H9 (cell line): ENCODE measurements around the gene BMPER. TPM values are rescaled to one million over a fixed set of nuclear protein-coding genes. Genes with fewer than 3 reads are reported as not detected.

ENCODE experiments used
- DNase-seq: peaks from one replicate; pipeline ENCODE4 v3.0.0-alpha.2; 2017
- H2AFZ ChIP-seq: one replicate; pipeline ENCODE4 v1.6.1; 2013; ENCODE audit warnings: mild to moderate bottlenecking, low read length, control low read depth, moderate library complexity
- H2AK5ac ChIP-seq: 2 replicates; pipeline ENCODE4 v1.6.1; 2013; ENCODE audit warnings: low read length, control low read depth, mixed read lengths; ENCODE audit not compliant: insufficient read length
- H2BK120ac ChIP-seq: one replicate; pipeline ENCODE4 v1.6.1; 2013; ENCODE audit warnings: low read depth, mild to moderate bottlenecking, low read length, control low read depth, inconsistent platforms; ENCODE audit not compliant: poor library complexity, severe bottlenecking
- H2BK12ac ChIP-seq: 2 replicates; pipeline ENCODE4 v1.6.1; 2013; ENCODE audit warnings: low read length, control low read depth, mixed read lengths, low read depth; ENCODE audit not compliant: insufficient read length
- H2BK15ac ChIP-seq: 2 replicates; pipeline ENCODE4 v1.6.1; 2013; ENCODE audit warnings: low read depth, low read length, control low read depth
- H2BK20ac ChIP-seq: one replicate; pipeline ENCODE4 v1.6.1; 2013; ENCODE audit warnings: low read depth, mild to moderate bottlenecking, low read length, control low read depth, inconsistent platforms; ENCODE audit not compliant: poor library complexity, severe bottlenecking
- H2BK5ac ChIP-seq: 2 replicates; pipeline ENCODE4 v1.6.1; 2013; ENCODE audit warnings: low read length, control low read depth, mixed read lengths; ENCODE audit not compliant: insufficient read length
- H3K14ac ChIP-seq: 2 replicates; pipeline ENCODE4 v1.6.1; 2013; ENCODE audit warnings: low read length, control low read depth; ENCODE audit not compliant: insufficient read depth
- H3K18ac ChIP-seq: 2 replicates; pipeline ENCODE4 v1.6.1; 2013; ENCODE audit warnings: low read depth, mild to moderate bottlenecking, mixed read lengths, low read length, control low read depth; ENCODE audit not compliant: insufficient read length
- H3K23ac ChIP-seq: 2 replicates; pipeline ENCODE4 v1.6.1; 2013; ENCODE audit warnings: low read length, control low read depth, mixed read lengths, low read depth; ENCODE audit not compliant: insufficient read length
- H3K23me2 ChIP-seq: 2 replicates; pipeline ENCODE4 v1.6.1; 2013; ENCODE audit warnings: low read depth, mild to moderate bottlenecking, mixed read lengths, low read length, control low read depth; ENCODE audit not compliant: insufficient read length, poor library complexity, severe bottlenecking
- H3K27ac ChIP-seq: 2 replicates; pipeline ENCODE4 v1.5.1; 2013; ENCODE audit warnings: low read length, control low read depth, mixed read lengths, low read depth; ENCODE audit not compliant: insufficient read length
- H3K27me3 ChIP-seq: 2 replicates; pipeline ENCODE4 v1.6.1; 2013; ENCODE audit warnings: low read length, control low read depth, inconsistent platforms; ENCODE audit not compliant: insufficient read depth
- H3K4ac ChIP-seq: 2 replicates; pipeline ENCODE4 v1.6.1; 2013; ENCODE audit warnings: low read depth, mild to moderate bottlenecking, control low read depth, inconsistent platforms, low read length, moderate library complexity
- H3K4me1 ChIP-seq: 2 replicates; pipeline ENCODE4 v1.6.1; 2013; ENCODE audit warnings: low read length, control low read depth, inconsistent platforms; ENCODE audit not compliant: insufficient read depth
- H3K4me2 ChIP-seq: 2 replicates; pipeline ENCODE4 v1.6.1; 2013; ENCODE audit warnings: low read length, control low read depth, mixed read lengths; ENCODE audit not compliant: insufficient read length, insufficient read depth
- H3K56ac ChIP-seq: 2 replicates; pipeline ENCODE4 v1.6.1; 2013; ENCODE audit warnings: low read depth, mild to moderate bottlenecking, mixed read lengths, low read length, control low read depth; ENCODE audit not compliant: insufficient read length
- H3K79me1 ChIP-seq: 2 replicates; pipeline ENCODE4 v1.6.1; 2013; ENCODE audit warnings: low read depth, mild to moderate bottlenecking, moderate library complexity, low read length, control low read depth, inconsistent platforms; ENCODE audit not compliant: insufficient read depth, poor library complexity, severe bottlenecking
- H3K79me2 ChIP-seq: 2 replicates; pipeline ENCODE4 v1.6.1; 2013; ENCODE audit warnings: low read length, control low read depth, inconsistent platforms; ENCODE audit not compliant: insufficient read depth
- H3K9ac ChIP-seq: 2 replicates; pipeline ENCODE4 v1.6.1; 2013; ENCODE audit warnings: low read length, control low read depth, mixed read lengths; ENCODE audit not compliant: insufficient read length; ENCODE audit errors: extremely low read depth
- H3K9me3 ChIP-seq: one replicate; pipeline ENCODE4 v1.6.1; 2013; ENCODE audit warnings: low read depth, low read length, inconsistent platforms; ENCODE audit not compliant: control insufficient read depth
- H3T11ph ChIP-seq: one replicate; pipeline ENCODE4 v1.6.1; 2013; ENCODE audit warnings: mild to moderate bottlenecking, low read length, control low read depth, inconsistent platforms
- H4K20me1 ChIP-seq: one replicate; pipeline ENCODE4 v1.6.1; 2013; ENCODE audit not compliant: control insufficient read depth, insufficient read length, insufficient read depth
- H4K5ac ChIP-seq: 2 replicates; pipeline ENCODE4 v1.6.1; 2013; ENCODE audit warnings: low read depth, mild to moderate bottlenecking, mixed read lengths, low read length, control low read depth; ENCODE audit not compliant: insufficient read length
- H4K8ac ChIP-seq: replicated peaks from 2 replicates; pipeline ENCODE4 v1.6.1; 2013; ENCODE audit warnings: low read length, control low read depth, mixed read lengths, low read depth; ENCODE audit not compliant: insufficient read length
- H4K91ac ChIP-seq: 2 replicates; pipeline ENCODE4 v1.6.1; 2013; ENCODE audit warnings: low read depth, mild to moderate bottlenecking, moderate library complexity, mixed read lengths, low read length, control low read depth; ENCODE audit not compliant: insufficient read length
- H3K27ac Mint-ChIP-seq, 3 experiments: 2 replicates in 2 of 3; 3 replicates in 1 of 3; pipeline ENCODE4 v1.8.0; 2020 to 2021; ENCODE audit warnings: mixed read lengths in 3 of 3, mild to moderate bottlenecking in 1 of 3, moderate library complexity in 1 of 3
- H3K27me3 Mint-ChIP-seq: 2 replicates; pipeline ENCODE4 v1.8.0; 2021; ENCODE audit warnings: low read depth, mild to moderate bottlenecking, moderate library complexity, mixed read lengths
- H3K36me3 Mint-ChIP-seq, 3 experiments: 2 replicates in 2 of 3; 3 replicates in 1 of 3; pipeline ENCODE4 v1.8.0; 2020 to 2021; ENCODE audit warnings: low read depth in 3 of 3, mixed read lengths in 3 of 3; ENCODE audit not compliant: insufficient read depth in 1 of 3
- H3K4me1 Mint-ChIP-seq, 2 experiments: 2 replicates each; pipeline ENCODE4 v1.8.0; 2020; ENCODE audit warnings: mixed read lengths in 2 of 2
- H3K4me3 Mint-ChIP-seq, 2 experiments: 2 replicates in 1 of 2; 3 replicates in 1 of 2; pipeline ENCODE4 v1.8.0; 2020 to 2021; ENCODE audit warnings: mild to moderate bottlenecking in 2 of 2, mixed read lengths in 2 of 2, moderate library complexity in 1 of 2
- H3K9me3 Mint-ChIP-seq, 2 experiments: 2 replicates in 1 of 2; 3 replicates in 1 of 2; pipeline ENCODE4 v1.8.0; 2020; ENCODE audit warnings: mild to moderate bottlenecking in 2 of 2, mixed read lengths in 2 of 2, moderate library complexity in 1 of 2
- CTCF ChIP-seq: fragments of 200-600 bp; sonication (generic); conservative IDR thresholded peaks from 3 replicates; pipeline ENCODE4 v1.8.0; 2021; ENCODE audit warnings: antibody characterized with exemption, mild to moderate bottlenecking
- WGBS: extraction: QIAGEN DNeasy Blood & Tissue Kit; methylation state at CpG from one replicate; pipeline ENCODE4 v1.1.7; 2013; ENCODE audit warnings: missing lambda C conversion rate, low lambda C conversion rate, mixed read lengths; ENCODE audit not compliant: insufficient read length; ENCODE audit errors: extremely low coverage; 5-methylcytosine and 5-hydroxymethylcytosine counted together
- total RNA-seq: library from RNA; stranded (reverse); gene quantifications from 2 replicates; pipeline ENCODE4 v1.2.1, GENCODE V29; 2021

Gene BMPER
- total RNA-seq, 1 experiment from 2014 or later = 0.20 TPM

DNA sequence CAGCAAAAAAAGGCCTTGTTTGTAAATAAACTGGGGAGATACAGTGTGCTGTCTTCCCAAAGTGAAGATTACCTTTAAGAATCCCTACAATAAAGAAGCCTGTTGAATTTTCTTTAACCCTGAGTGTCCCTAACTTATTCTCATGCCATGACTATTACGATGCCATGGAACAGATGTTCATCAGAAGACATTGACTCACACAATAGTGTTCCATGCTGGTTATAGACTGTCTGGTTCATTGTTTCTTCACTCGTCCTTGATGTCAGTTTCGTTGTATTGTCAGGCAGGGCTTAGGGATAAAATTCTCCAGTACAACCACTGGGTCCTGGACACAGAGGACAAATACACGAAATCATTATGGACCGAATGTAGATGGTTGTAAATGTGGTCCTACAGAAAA, 36.2 kb upstream of the BMPER start:
- no peak overlapping the region for H3K9ac ChIP-seq
- H3K79me1 ChIP-seq = no peaks in the 10 kb centered on the region
- no peak overlapping the region for H4K8ac ChIP-seq
- H2BK15ac ChIP-seq = no peak overlapping the region
- no peaks in the 10 kb centered on the region for H4K20me1 ChIP-seq
- H3K27me3 ChIP-seq = no peaks in the 10 kb centered on the region
- H3K56ac ChIP-seq = no peak overlapping the region
- no peak overlapping the region for H4K91ac ChIP-seq
- no peak for DNase-seq
- no peaks in the 10 kb centered on the region for H3K23me2 ChIP-seq
- no CpG with 5 or more reads among the region's 5 CpGs for WGBS
- H3K18ac ChIP-seq = no peak overlapping the region
- no peaks in the 10 kb centered on the region for H3K9me3 Mint-ChIP-seq
- H3K4me2 ChIP-seq = no peak overlapping the region
- peaks cover 0 to 3% (median 0%) of the 10 kb centered on the region in 3 experiments; a peak in 2 of 7 replicates for H3K36me3 Mint-ChIP-seq
- H3K4me1 ChIP-seq = peaks cover 8% of the 10 kb centered on the region; the same call in 1 of the 2 replicates
- H2BK20ac ChIP-seq = no peak overlapping the region
- H2BK5ac ChIP-seq = no peak overlapping the region
- H3K27ac Mint-ChIP-seq = no peak overlapping the region
- H3K9me3 ChIP-seq = no peaks in the 10 kb centered on the region
- no peak overlapping the region for H3K4ac ChIP-seq
- no peak overlapping the region for H2BK120ac ChIP-seq
- H3K4me1 Mint-ChIP-seq = peaks cover 30 to 33% of the 10 kb centered on the region in 2 experiments
- no peaks in the 10 kb centered on the region for H3K27me3 Mint-ChIP-seq
- no peak overlapping the region for H3T11ph ChIP-seq
- no peak overlapping the region for H3K23ac ChIP-seq
- H3K79me2 ChIP-seq = no peaks in the 10 kb centered on the region
- no peak overlapping the region for H3K4me3 Mint-ChIP-seq
- no peak overlapping the region for H4K5ac ChIP-seq
- TF ChIP-seq CTCF = no peak
- no peak overlapping the region for H2AK5ac ChIP-seq
- no peak overlapping the region for H3K14ac ChIP-seq
- H2BK12ac ChIP-seq = no peak overlapping the region
- H2AFZ ChIP-seq = no peak overlapping the region
- H3K27ac ChIP-seq = no peak overlapping the region
